ENCODE measurements around the gene BCL2.
"Not testable (repeated sequence)": the region's sequence is repeated elsewhere in the genome, so short reads cannot be mapped to it uniquely, and the experiment has no call there.

BCL2 gene

GRCh38 chr18:63319383-63320122 is at the start of gene BCL2:
Gene BCL2, minus strand, starts transcription at chr18:63319769.
- DNase-seq, result peak; percentile 59

GRCh38 chr18:63368611-63369010 is 49.0 kb upstream of the BCL2 start:
- DNase-seq, result no peak

- peak; percentile 88 for DNase-seq
These were observed 47.7 kb upstream of the BCL2 start, which contains the start of gene KDSR for GRCh38 chr18:63367053-63367953. Gene KDSR, minus strand, starts transcription at chr18:63367206. Its CDS starts 88 bp downstream, at chr18:63367118.

- DNase-seq, result peak; percentile 84
These were observed 46.9 kb upstream of the BCL2 start for GRCh38 chr18:63366213-63367052.

- DNase-seq, result peak; percentile 27
These were observed 46.3 kb upstream of the BCL2 start for GRCh38 chr18:63365876-63366212.

GRCh38 chr18:63363951-63364350 is 44.4 kb upstream of the BCL2 start:
- DNase-seq, result peak; percentile 20

- not testable (repeated sequence) for DNase-seq
These were observed 43.9 kb upstream of the BCL2 start for GRCh38 chr18:63363420-63363819.

- DNase-seq, result no peak
These were observed 36.8 kb upstream of the BCL2 start for GRCh38 chr18:63356272-63356896.

- DNase-seq, result no peak
These were observed 30.7 kb upstream of the BCL2 start for GRCh38 chr18:63350230-63350629.

GRCh38 chr18:63348508-63349136 is 29.1 kb upstream of the BCL2 start:
- no peak for DNase-seq

- no peak for DNase-seq
These were observed 27.1 kb upstream of the BCL2 start for GRCh38 chr18:63346480-63347183.

GRCh38 chr18:63346031-63346430 is 26.5 kb upstream of the BCL2 start:
- DNase-seq, result no peak

GRCh38 chr18:63344918-63345317 is 25.3 kb upstream of the BCL2 start:
- DNase-seq, result no peak

- DNase-seq, result no peak
These were observed 24.7 kb upstream of the BCL2 start for GRCh38 chr18:63344263-63344662.

- DNase-seq, result peak; percentile 46
These were observed 22.6 kb upstream of the BCL2 start for GRCh38 chr18:63342206-63342605.

GRCh38 chr18:63339920-63340484 is 20.4 kb upstream of the BCL2 start:
- peak; percentile 53 for DNase-seq

GRCh38 chr18:63336366-63337099 is 17.0 kb upstream of the BCL2 start:
- DNase-seq, result no peak

GRCh38 chr18:63331105-63331504 is 11.5 kb upstream of the BCL2 start:
- no peak for DNase-seq

GRCh38 chr18:63329431-63330145 is 10.0 kb upstream of the BCL2 start:
- no peak for DNase-seq

- DNase-seq, result no peak
These were observed 6.4 kb upstream of the BCL2 start for GRCh38 chr18:63326011-63326410.
